GM21723 (cell line): ENCODE measurements around the gene WDR37.
"Not testable (repeated sequence)": the region's sequence is repeated elsewhere in the genome, so short reads cannot be mapped to it uniquely, and the experiment has no call there.

Experiments used
- ATAC-seq: cut with Tn5 transposase; IDR thresholded peaks from one replicate; pipeline ENCODE4 v1.9.1; 2021; ENCODE audit warnings: mild to moderate bottlenecking, moderate library complexity; ENCODE audit not compliant: unreplicated experiment

WDR37 gene

GRCh38 chr10:1041514-1041913 is 14.7 kb upstream of the WDR37 start:
- no peak for ATAC-seq

GRCh38 chr10:1043532-1043995 is 12.6 kb upstream of the WDR37 start:
- ATAC-seq, result peak; percentile 55

GRCh38 chr10:1044146-1044545 is 12.0 kb upstream of the WDR37 start:
- ATAC-seq, result no peak

GRCh38 chr10:1044964-1045363 is 11.2 kb upstream of the WDR37 start:
- no peak for ATAC-seq

- no peak for ATAC-seq
Measured at GRCh38 chr10:1045415-1045814, 10.8 kb upstream of the WDR37 start.

GRCh38 chr10:1047937-1048336 is 8.2 kb upstream of the WDR37 start:
- ATAC-seq, result no peak

- ATAC-seq, result no peak
Measured at GRCh38 chr10:1048349-1048731, 7.8 kb upstream of the WDR37 start.

GRCh38 chr10:1048732-1049424 is 7.3 kb upstream of the WDR37 start, which contains the start of gene IDI1:
IDI1 (minus strand) TSS chr10:1049119; CDS start chr10:1049003, 116 bp downstream.
- ATAC-seq, result peak; percentile 82

GRCh38 chr10:1049425-1049958 is 6.7 kb upstream of the WDR37 start:
- ATAC-seq, result no peak

GRCh38 chr10:1050145-1050544 is 6.0 kb upstream of the WDR37 start:
- ATAC-seq, result no peak

GRCh38 chr10:1050554-1050953 is 5.6 kb upstream of the WDR37 start:
- no peak for ATAC-seq

- no peak for ATAC-seq
Measured at GRCh38 chr10:1054684-1055083, 1.5 kb upstream of the WDR37 start.

GRCh38 chr10:1057106-1057657 is 997 bp downstream of the WDR37 start:
- peak; percentile 29 for ATAC-seq

- no peak for ATAC-seq
Measured at GRCh38 chr10:1058017-1058416, 1.8 kb downstream of the WDR37 start.

- no peak for ATAC-seq
Measured at GRCh38 chr10:1059902-1060301, 3.7 kb downstream of the WDR37 start.

- no peak for ATAC-seq
Measured at GRCh38 chr10:1061930-1062774, 6.0 kb downstream of the WDR37 start.

- no peak for ATAC-seq
Measured at GRCh38 chr10:1063232-1063865, 7.2 kb downstream of the WDR37 start.

GRCh38 chr10:1064964-1065247 is 8.7 kb downstream of the WDR37 start:
- ATAC-seq, result no peak

GRCh38 chr10:1066734-1067133 is 10.5 kb downstream of the WDR37 start:
- not testable (repeated sequence) for ATAC-seq

GRCh38 chr10:1068380-1069361 is 12.5 kb downstream of the WDR37 start:
- no peak for ATAC-seq
